ENCODE results near the gene ZFX. TPM values are rescaled to one million over a fixed set of nuclear protein-coding genes. Genes with fewer than 3 reads are reported as not detected.

Gene ZFX
- total and polyA plus RNA-seq, 10 of the 15 experiments (the other 5 are each of a cell fraction or from before 2014, with no cell fraction given), result 6.8 to 40.9 (median 24.6) TPM

GRCh38 chrX:24221872-24222271 lies 72.3 kb downstream of the ZFX start:
- Histone ChIP-seq H3K27ac (ENCODE audit: control insufficient read depth, insufficient read depth) (no peak overlapping the region), H2AFZ (ENCODE audit: control insufficient read depth, low read depth, low read length) (no peak overlapping the region), H3K79me2 (ENCODE audit: control insufficient read depth, insufficient read depth, low read length) (no peaks in the 10 kb centered on the region), H3K9me3 (replicated peaks; ENCODE audit: control insufficient read depth, insufficient read depth, low read length) (peaks cover 3% of the 10 kb centered on the region; the same call in 2 of the 3 replicates), H3K27me3 (replicated peaks in 1 of 2; ENCODE audit: control insufficient read depth in 2 of 2, insufficient read depth in 2 of 2, low read length in 1 of 2) (no peaks in the 10 kb centered on the region), H3K9ac (ENCODE audit: control insufficient read depth, insufficient read depth, low read length) (no peak overlapping the region), H3K4me3 (no peak overlapping the region), H3K36me3 (ENCODE audit: control insufficient read depth in 2 of 2, insufficient read depth in 2 of 2, low read length in 1 of 2) (no peaks in the 10 kb centered on the region), H3K4me1 (ENCODE audit: control insufficient read depth, insufficient read depth, low read length) (no peaks in the 10 kb centered on the region), H4K20me1 (ENCODE audit: control insufficient read depth, insufficient read depth) (no peaks in the 10 kb centered on the region), H3K4me2 (ENCODE audit: control insufficient read depth, insufficient read depth) (no peak overlapping the region)
- WGBS (ENCODE audit: insufficient coverage, insufficient replicate concordance, low lambda C conversion rate, missing lambda C conversion rate), result 93% methylated on average over 5 of the region's 5 CpGs
- no TSS peak for BruUV-seq (replicated peaks)
- ATAC-seq (no peak), DNase-seq (ENCODE audit: low read depth, low spot score) (no peak), FAIRE-seq (no peak)
- TF ChIP-seq ZBTB4 (CRISPR knock-in tag; IDR thresholded peaks at IDR 0.05) (no peak), CUX1 (IDR thresholded peaks at IDR 0.05; ENCODE audit: insufficient replicate concordance, low read depth, low read length) (no peak), CBX5 (IDR thresholded peaks at IDR 0.05; ENCODE audit: low read depth) (no peak), PML (IDR thresholded peaks at IDR 0.05; ENCODE audit: low read length) (no peak), ATF7 (IDR thresholded peaks at IDR 0.05; ENCODE audit: low read depth) (no peak), RCOR1 (conservative IDR thresholded peaks at IDR 0.05; ENCODE audit: low read depth, low read length) (no peak), RFX5 (IDR thresholded peaks at IDR 0.05; ENCODE audit: low read depth, low read length) (no peak), MLLT1 (IDR thresholded peaks at IDR 0.05) (no peak), NFXL1 (IDR thresholded peaks at IDR 0.05; ENCODE audit: borderline replicate concordance) (no peak), ESRRA (IDR thresholded peaks at IDR 0.05; ENCODE audit: low read length) (no peak)
- intact Hi-C loops (cut with micrococcal nuclease; ENCODE audit: unreplicated experiment) (no loop called here), in situ Hi-C loops (cut with MboI) (no loop called here)
- ChIA-PET SMC1A (ENCODE audit: uncharacterized antibody, unreplicated experiment) (no interaction called here), RAD21 (ENCODE audit: unreplicated experiment) (no interaction called here), CTCF (no interaction called here), POLR2A (no interaction called here)
